Endothelial cell of umbilical vein (primary cell): ENCODE measurements around the gene NUMBL. TPM values are rescaled to one million over a fixed set of nuclear protein-coding genes. Genes with fewer than 3 reads are reported as not detected.

Source experiments
- BruUV-seq: library from RNA; stranded (reverse); fragments of 400-500 nt; replicated peaks from 2 replicates; lab custom pipeline; 2021; lab: Mats Ljungman, UMichigan
- CTCF ChIA-PET: fragments of 300-600, 350-600 bp; sonication (Branson Sonifier 250); formaldehyde crosslinking; loops from one replicate; lab custom pipeline; 2021; ENCODE audit warnings: antibody characterized with exemption, inconsistent platforms; lab: Charles Lee
- POLR2A ChIA-PET: fragments of 300-600, 350-600 bp; sonication (Branson Sonifier 250); formaldehyde crosslinking; loops from one replicate; lab custom pipeline; 2021; ENCODE audit warnings: antibody characterized with exemption, inconsistent platforms; lab: Charles Lee
- DNase-seq: peaks from one replicate; pipeline ENCODE4 v3.0.0-alpha.2; 2011; ENCODE audit warnings: low read depth, low spot score
- FAIRE-seq: peaks from 2 replicates; lab custom pipeline; 2011; peaks lifted over from hg19 to GRCh38; lab: Jason Lieb, UNC
- H2AFZ ChIP-seq: 2 replicates; pipeline ENCODE4 v1.6.0; 2012; ENCODE audit warnings: low read depth, low read length, control low read depth, inconsistent platforms
- H3K27ac ChIP-seq: 2 replicates; pipeline ENCODE4 v1.5.1; 2011; ENCODE audit warnings: low read depth, mild to moderate bottlenecking, control low read depth, low read length, moderate library complexity; ENCODE audit not compliant: insufficient read depth
- H3K27me3 ChIP-seq, 2 experiments: 2 replicates each; pipeline versions ENCODE4 v1.6.0 to v1.6.1; 2011; ENCODE audit warnings: low read length in 2 of 2, mixed read lengths in 1 of 2; ENCODE audit not compliant: control insufficient read depth in 2 of 2, insufficient read depth in 2 of 2
- H3K36me3 ChIP-seq, 2 experiments: 2 replicates in 1 of 2; 3 replicates in 1 of 2; pipeline ENCODE4 v1.5.1; 2011; ENCODE audit warnings: low read length in 2 of 2, mild to moderate bottlenecking in 1 of 2, moderate library complexity in 1 of 2; ENCODE audit not compliant: control insufficient read depth in 2 of 2, insufficient read depth in 2 of 2; ENCODE audit errors: extremely low read depth in 1 of 2
- H3K4me1 ChIP-seq: 3 replicates; pipeline ENCODE4 v1.5.1; 2011; ENCODE audit warnings: mild to moderate bottlenecking, low read length; ENCODE audit not compliant: control insufficient read depth, insufficient read depth; ENCODE audit errors: extremely low read depth
- H3K4me2 ChIP-seq: 2 replicates; pipeline ENCODE4 v1.6.1; 2011; ENCODE audit warnings: low read length, control low read depth, mixed read lengths; ENCODE audit not compliant: insufficient read depth
- H3K4me3 ChIP-seq, 3 experiments: fragments of 200-600 bp in 1 of 3; sonication (generic), shearing (Covaris generic) in 1 of 3; replicated peaks in 1 of 3; 2 replicates each; pipeline ENCODE4 v1.5.1; 2011 to 2016; ENCODE audit warnings: control low read depth in 3 of 3, low read length in 3 of 3, mild to moderate bottlenecking in 2 of 3, inconsistent platforms in 1 of 3, low read depth in 1 of 3, moderate library complexity in 1 of 3; ENCODE audit not compliant: insufficient read depth in 1 of 3
- H3K79me2 ChIP-seq: 2 replicates; pipeline ENCODE4 v1.6.0; 2012; ENCODE audit warnings: low read length, inconsistent platforms; ENCODE audit not compliant: control insufficient read depth, insufficient read depth
- H3K9ac ChIP-seq: replicated peaks from 2 replicates; pipeline ENCODE3; 2011; ENCODE audit warnings: low read length, control low read depth; ENCODE audit not compliant: insufficient read depth; ENCODE audit errors: extremely low read depth
- H3K9me1 ChIP-seq: replicated peaks from 3 replicates; pipeline ENCODE4 v1.6.0; 2011; ENCODE audit warnings: mild to moderate bottlenecking, low read length; ENCODE audit not compliant: control insufficient read depth, insufficient read depth; ENCODE audit errors: extremely low read depth
- H3K9me3 ChIP-seq: replicated peaks from 2 replicates; pipeline ENCODE4 v1.5.1; 2012; ENCODE audit warnings: low read length, inconsistent platforms; ENCODE audit not compliant: control insufficient read depth, insufficient read depth
- H4K20me1 ChIP-seq: replicated peaks from 2 replicates; pipeline ENCODE3; 2011; ENCODE audit warnings: mild to moderate bottlenecking, low read length; ENCODE audit not compliant: control insufficient read depth, insufficient read depth; ENCODE audit errors: extremely low read depth
- CTCF ChIP-seq, 2 donors: IDR thresholded peaks; 1 replicate in 1 of 2; 2 replicates in 1 of 2; pipeline ENCODE4 v1.5.1; 2011; ENCODE audit warnings: low read length in 2 of 2, mild to moderate bottlenecking in 2 of 2, moderate library complexity in 2 of 2, control low read depth in 1 of 2, inconsistent platforms in 1 of 2, low read depth in 1 of 2; ENCODE audit not compliant: insufficient read depth in 1 of 2; ENCODE audit errors: extremely low read depth in 1 of 2
- EZH2 ChIP-seq: IDR thresholded peaks from 2 replicates; pipeline ENCODE4 v1.6.1; 2012; ENCODE audit warnings: borderline replicate concordance, low read depth, mild to moderate bottlenecking, moderate library complexity, low read length, inconsistent platforms; ENCODE audit not compliant: severe bottlenecking
- FOS ChIP-seq: IDR thresholded peaks from 2 replicates; pipeline ENCODE4 v1.6.1; 2011; ENCODE audit warnings: mild to moderate bottlenecking, low read length, moderate library complexity, borderline replicate concordance; ENCODE audit not compliant: insufficient read depth
- GATA2 ChIP-seq: IDR thresholded peaks from 2 replicates; pipeline ENCODE4 v1.7.0; 2011; ENCODE audit warnings: low read depth, mild to moderate bottlenecking, moderate library complexity, mixed read lengths, low read length; ENCODE audit not compliant: insufficient read length, insufficient read depth
- JUN ChIP-seq: IDR thresholded peaks from 2 replicates; pipeline ENCODE4 v1.6.1; 2011; ENCODE audit warnings: borderline replicate concordance, low read depth; ENCODE audit not compliant: insufficient read length, insufficient read depth
- MAX ChIP-seq: IDR thresholded peaks from 2 replicates; pipeline ENCODE4 v1.6.1; 2011; ENCODE audit not compliant: insufficient read depth, insufficient read length
- MYC ChIP-seq: IDR thresholded peaks from one replicate; pipeline ENCODE4 v1.6.1; 2011; ENCODE audit warnings: mild to moderate bottlenecking, low read depth, low read length
- POLR2A ChIP-seq: IDR thresholded peaks from 2 replicates; pipeline ENCODE4 v1.6.1; 2012; ENCODE audit warnings: low read depth, mild to moderate bottlenecking, control low read depth, low read length
- POLR2AphosphoS5 ChIP-seq: IDR thresholded peaks from 2 replicates; pipeline ENCODE4 v1.6.1; 2012; ENCODE audit warnings: low read depth, mild to moderate bottlenecking, control low read depth, low read length, moderate library complexity; ENCODE audit not compliant: insufficient read depth
- dilution Hi-C: fragments of 300-500 bp; cut with MboI; formaldehyde crosslinking; loops from one replicate; pipeline ENCODE4 v1.15.0; 2019; ENCODE audit warnings: low sequenced_read_pairs; ENCODE audit not compliant: extremely low pct_ligation_motif_present
- intact Hi-C: fragments of 100-400 bp; cut with micrococcal nuclease; formaldehyde crosslinking; loops from one replicate; pipeline ENCODE4 v1.10.0; 2022
- polyA plus RNA-seq, 4 experiments: library from polyadenylated mRNA; depleted of rRNA in 3 of 4; stranded (reverse) in 3 of 4; unstranded in 1 of 4; fragments of >200 nt; gene quantifications; 2 replicates each; pipeline versions ENCODE4 v1.2.1 to v1.2.3, GENCODE V29; 2011 to 2012; ENCODE audit warnings: missing spikeins in 1 of 4
- total RNA-seq: library from RNA; stranded (reverse); gene quantifications from 2 replicates; pipeline ENCODE4 v1.2.3, GENCODE V29; 2021

The NUMBL gene
- total and polyA plus RNA-seq, 2 donors (not counting 3 experiments of a cell fraction or from before 2014, with no cell fraction given), result 21.5 to 46.7 TPM

GRCh38 chr19:40695881-40696280 lies 5.4 kb upstream of the NUMBL start:
- Histone ChIP-seq H3K4me1 (peaks cover 4% of the 10 kb centered on the region), H3K27me3 (no peaks in the 10 kb centered on the region), H4K20me1 (no peaks in the 10 kb centered on the region), H3K27ac (no peak overlapping the region), H3K9me1 (no peaks in the 10 kb centered on the region), H3K4me2 (no peak overlapping the region), H3K4me3 (no peak overlapping the region), H2AFZ (no peak overlapping the region), H3K9me3 (no peaks in the 10 kb centered on the region), H3K9ac (no peak overlapping the region), H3K36me3 (peaks cover 0 to 2% of the 10 kb centered on the region in 2 experiments), H3K79me2 (no peaks in the 10 kb centered on the region)
- ChIA-PET CTCF (no interaction called here), POLR2A (interaction anchor here (0.5 kb wide), 1 partner anchor 50 kb away, joined by 3 read pairs; no protein-coding TSS in a partner anchor)
- FAIRE-seq (no peak), DNase-seq (no peak)
- BruUV-seq, result no TSS peak
- TF ChIP-seq GATA2, result no peak
- TF ChIP-seq JUN, result no peak
- TF ChIP-seq POLR2AphosphoS5, result no peak
- TF ChIP-seq POLR2A, result no peak
- no peak for TF ChIP-seq MYC
- TF ChIP-seq CTCF (IDR thresholded peaks at IDR 0.05; ENCODE audit: extremely low read depth in 1 of 2, insufficient read depth in 1 of 2, low read depth in 1 of 2, low read length in 2 of 2), result no peak
- TF ChIP-seq MAX, result no peak
- no peak for TF ChIP-seq FOS
- TF ChIP-seq EZH2, result no peak
- dilution Hi-C loops, result no loop called here
- intact Hi-C loops, result no loop called here
